MCF 10A (cell line): Measurements from ENCODE around the gene PRPF38B. TPM values are rescaled to one million over a fixed set of nuclear protein-coding genes. Genes with fewer than 3 reads are reported as not detected.

ENCODE experiments used
- BruUV-seq: library from RNA; stranded (reverse); fragments of 400-500 nt; replicated peaks from 2 replicates; lab custom pipeline; 2021; lab: Mats Ljungman, UMichigan
- CTCF ChIA-PET: fragments of 300-600 bp; sonication (Branson Sonifier 250); formaldehyde crosslinking; extraction: SDS; loops from one replicate; lab custom pipeline; 2021; ENCODE audit warnings: antibody characterized with exemption, inconsistent platforms; lab: Yijun Ruan, JAX
- POLR2A ChIA-PET: fragments of 300-600, 350-650 bp; sonication (Branson Sonifier 250); formaldehyde crosslinking; extraction: SDS; loops from one replicate; lab custom pipeline; 2020; ENCODE audit warnings: antibody characterized with exemption, inconsistent platforms; lab: Yijun Ruan, JAX
- DNase-seq: peaks from one replicate; pipeline ENCODE4 v3.0.0-alpha.2; 2018; ENCODE audit not compliant: unreplicated experiment
- H3K27ac Mint-ChIP-seq: one replicate; pipeline ENCODE4 v1.8.0; 2022; ENCODE audit warnings: mild to moderate bottlenecking, low read depth, mixed read lengths; ENCODE audit not compliant: unreplicated experiment
- H3K27me3 Mint-ChIP-seq: one replicate; pipeline ENCODE4 v1.8.0; 2022; ENCODE audit warnings: mixed read lengths; ENCODE audit not compliant: insufficient read depth, unreplicated experiment
- H3K36me3 Mint-ChIP-seq: one replicate; pipeline ENCODE4 v1.8.0; 2022; ENCODE audit warnings: mild to moderate bottlenecking, moderate library complexity, mixed read lengths; ENCODE audit not compliant: insufficient read depth, unreplicated experiment
- H3K4me1 Mint-ChIP-seq: one replicate; pipeline ENCODE4 v1.8.0; 2022; ENCODE audit warnings: mixed read lengths; ENCODE audit not compliant: insufficient read depth, unreplicated experiment
- H3K4me3 Mint-ChIP-seq: one replicate; pipeline ENCODE4 v1.8.0; 2022; ENCODE audit warnings: mild to moderate bottlenecking, moderate library complexity, mixed read lengths; ENCODE audit not compliant: unreplicated experiment
- H3K9me3 Mint-ChIP-seq: one replicate; pipeline ENCODE4 v1.8.0; 2022; ENCODE audit warnings: mixed read lengths; ENCODE audit not compliant: unreplicated experiment
- intact Hi-C: fragments of 100-400 bp; cut with micrococcal nuclease; formaldehyde crosslinking; loops from 2 replicates; pipeline ENCODE4 v1.14.1; 2022
- total RNA-seq: library from RNA; stranded (reverse); gene quantifications from 2 replicates; pipeline ENCODE4 v1.2.3, GENCODE V29; 2022
- TF ChIP-seq, protein P1 (sequence below): fragments of 200-600 bp; IDR thresholded peaks from one replicate; pipeline ENCODE4 v1.8.0; 2022; ENCODE audit warnings: antibody characterized with exemption, mild to moderate bottlenecking; ENCODE audit not compliant: unreplicated experiment

PRPF38B gene
- total RNA-seq, 1 experiment from 2014 or later: 65.3 TPM

DNA sequence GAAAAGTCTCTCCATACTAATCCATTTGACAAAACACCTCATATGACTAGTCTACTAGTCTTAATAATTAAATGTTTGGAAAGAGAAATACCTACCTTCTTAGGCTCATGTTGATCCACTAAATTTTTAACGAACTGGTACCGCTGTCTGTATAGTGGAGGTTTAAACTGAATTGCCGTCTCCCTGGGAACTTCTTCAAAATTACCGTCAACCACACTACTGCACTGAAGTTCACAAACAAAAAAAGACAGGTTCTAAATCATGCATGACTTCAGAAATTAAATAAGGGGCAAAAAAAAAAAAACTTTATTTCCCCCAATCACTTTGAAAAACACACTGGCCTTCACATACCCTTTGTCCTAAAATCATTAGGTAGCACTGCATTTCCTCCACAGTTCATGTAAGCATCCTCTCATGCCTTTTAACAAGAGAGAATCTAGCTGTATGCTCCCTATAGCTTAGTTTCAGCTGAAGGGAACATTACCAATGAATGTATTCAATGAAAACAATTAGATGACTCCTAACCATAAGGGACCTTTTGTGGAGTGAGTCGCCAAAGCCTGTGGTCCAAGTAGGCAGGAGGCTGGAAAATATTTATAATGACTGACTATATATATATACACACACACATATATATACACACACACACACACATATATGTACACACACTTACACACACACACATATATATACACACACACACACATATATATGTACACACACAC is 34.6 kb upstream of the PRPF38B start:
- intact Hi-C loops: no loop called here
- Mint-ChIP-seq H3K27ac (no peak overlapping the region), H3K36me3 (no peaks in the 10 kb centered on the region), H3K4me3 (no peak overlapping the region), H3K27me3 (peaks cover 14% of the 10 kb centered on the region), H3K9me3 (no peaks in the 10 kb centered on the region), H3K4me1 (no peaks in the 10 kb centered on the region)
- POLR2A ChIA-PET: no interaction called here
- TF ChIP-seq, protein P1, sequence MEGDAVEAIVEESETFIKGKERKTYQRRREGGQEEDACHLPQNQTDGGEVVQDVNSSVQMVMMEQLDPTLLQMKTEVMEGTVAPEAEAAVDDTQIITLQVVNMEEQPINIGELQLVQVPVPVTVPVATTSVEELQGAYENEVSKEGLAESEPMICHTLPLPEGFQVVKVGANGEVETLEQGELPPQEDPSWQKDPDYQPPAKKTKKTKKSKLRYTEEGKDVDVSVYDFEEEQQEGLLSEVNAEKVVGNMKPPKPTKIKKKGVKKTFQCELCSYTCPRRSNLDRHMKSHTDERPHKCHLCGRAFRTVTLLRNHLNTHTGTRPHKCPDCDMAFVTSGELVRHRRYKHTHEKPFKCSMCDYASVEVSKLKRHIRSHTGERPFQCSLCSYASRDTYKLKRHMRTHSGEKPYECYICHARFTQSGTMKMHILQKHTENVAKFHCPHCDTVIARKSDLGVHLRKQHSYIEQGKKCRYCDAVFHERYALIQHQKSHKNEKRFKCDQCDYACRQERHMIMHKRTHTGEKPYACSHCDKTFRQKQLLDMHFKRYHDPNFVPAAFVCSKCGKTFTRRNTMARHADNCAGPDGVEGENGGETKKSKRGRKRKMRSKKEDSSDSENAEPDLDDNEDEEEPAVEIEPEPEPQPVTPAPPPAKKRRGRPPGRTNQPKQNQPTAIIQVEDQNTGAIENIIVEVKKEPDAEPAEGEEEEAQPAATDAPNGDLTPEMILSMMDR: no peak
- CTCF ChIA-PET: interaction anchor here (1.3 kb wide), 1 partner anchor 98 kb away, joined by 3 read pairs; no protein-coding TSS in a partner anchor
- no peak for DNase-seq
- BruUV-seq: no TSS peak

DNA sequence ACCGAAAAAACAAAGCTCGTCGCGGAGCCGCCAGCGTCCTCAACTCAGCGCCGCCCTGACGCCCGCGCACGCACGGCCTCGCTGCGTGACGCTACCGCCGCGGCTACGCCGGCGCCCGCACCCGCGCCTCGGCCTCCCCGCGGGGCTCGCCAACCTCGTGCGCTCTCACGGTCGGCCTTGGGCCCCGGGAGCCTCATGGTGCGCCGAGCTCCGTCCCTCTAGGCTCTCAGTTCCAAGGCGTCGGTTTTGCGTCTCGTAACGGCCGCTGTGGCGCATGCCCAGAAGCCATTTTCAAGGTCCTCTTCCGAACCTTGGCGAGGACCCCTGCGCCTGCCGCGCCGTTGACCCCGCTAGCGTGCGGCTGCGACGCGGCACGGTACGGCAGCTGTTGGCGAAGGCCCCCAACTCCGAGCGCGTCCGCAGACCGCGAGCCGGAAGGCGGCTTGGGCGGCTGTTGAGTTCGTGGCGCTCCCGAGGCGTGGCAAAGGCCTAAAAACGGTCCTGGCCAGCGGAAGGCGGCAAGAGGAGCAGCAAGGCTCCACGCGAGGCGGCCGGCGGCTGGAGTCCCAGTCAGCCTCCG is 31.0 kb upstream of the PRPF38B start, which contains the start of gene HENMT1:
Gene HENMT1 (minus strand): TSS at position 64 of the 580 bp plus-strand sequence. CDS start 1,209 bp downstream, outside the sequence.
- POLR2A ChIA-PET: no interaction called here
- intact Hi-C loops: no loop called here
- H3K9me3 Mint-ChIP-seq: no peaks in the 10 kb centered on the region

DNA sequence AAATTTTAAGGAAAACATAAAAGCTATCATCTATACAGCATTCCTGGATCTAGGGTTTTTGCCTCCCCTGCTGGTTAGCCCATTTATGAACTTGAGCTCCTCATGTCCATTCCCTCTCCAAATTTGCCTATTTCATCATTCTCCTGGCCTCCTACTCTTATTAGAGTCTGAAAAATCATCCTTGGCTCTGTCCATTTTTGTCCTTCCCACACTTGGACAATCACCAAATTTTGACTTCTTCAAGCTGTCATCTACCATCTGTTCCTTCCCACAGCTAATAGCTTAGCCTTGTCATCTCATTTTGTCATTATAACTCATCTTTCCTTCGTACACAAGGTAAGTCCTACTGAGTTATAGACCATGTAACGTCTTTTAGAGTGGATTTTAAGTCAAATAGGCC is 29.0 kb upstream of the PRPF38B start:
- no TSS peak for BruUV-seq
- TF ChIP-seq, protein P1: no peak
- no peak for DNase-seq
- Mint-ChIP-seq H3K4me1 (no peaks in the 10 kb centered on the region), H3K36me3 (no peaks in the 10 kb centered on the region), H3K4me3 (no peak overlapping the region), H3K9me3 (no peaks in the 10 kb centered on the region), H3K27me3 (no peaks in the 10 kb centered on the region), H3K27ac (no peak overlapping the region)
- ChIA-PET POLR2A (interaction anchor here (0.6 kb wide), 1 partner anchor 108 kb away, joined by 3 read pairs; no protein-coding TSS in a partner anchor), CTCF (interaction anchor here (2.5 kb wide), 1 partner anchor 19 kb away, joined by 10 read pairs; no protein-coding TSS in a partner anchor)
- intact Hi-C loops: no loop called here

More for the DNA sequence above, 31.0 kb upstream of the PRPF38B start, which contains the start of gene HENMT1:
- CTCF ChIA-PET: interaction anchor here (2.5 kb wide), 1 partner anchor 17 kb away, joined by 10 read pairs; no protein-coding TSS in a partner anchor
- Mint-ChIP-seq H3K27ac (no peak within 1 kb of the TSS), H3K27me3 (peaks cover 14% of the 10 kb centered on the region), H3K4me1 (no peaks in the 10 kb centered on the region), H3K36me3 (no peaks in the 10 kb centered on the region), H3K4me3 (no peak within 1 kb of the TSS)
- DNase-seq: no peak
- TF ChIP-seq, protein P1: no peak
- no TSS peak for BruUV-seq

DNA sequence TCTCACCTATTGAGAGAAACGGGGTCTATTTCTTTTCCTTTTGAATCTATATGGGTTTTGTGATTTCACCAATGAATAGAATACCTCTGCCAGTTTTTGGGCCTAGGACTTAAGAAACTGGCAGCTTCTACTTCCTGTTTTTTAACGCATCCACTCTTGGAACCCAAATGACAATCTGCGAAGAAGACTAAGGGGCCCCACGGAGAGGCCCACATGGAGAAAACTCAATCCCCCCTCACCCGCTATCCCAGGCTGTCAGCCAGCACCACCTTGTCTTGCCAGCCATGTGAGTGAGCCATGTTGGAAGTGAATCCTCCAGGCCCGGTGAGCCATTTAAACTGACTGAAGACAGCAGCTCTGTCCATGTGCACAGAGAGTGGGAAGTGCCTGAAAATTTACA is 27.6 kb upstream of the PRPF38B start:
- BruUV-seq: no TSS peak

More for the DNA sequence above, 27.6 kb upstream of the PRPF38B start:
- intact Hi-C loops: no loop called here
- CTCF ChIA-PET: interaction anchor here (1.0 to 1.7 kb wide), 2 partner anchors 13 to 20 kb away, joined by 3 to 4 read pairs; no protein-coding TSS in a partner anchor
- Mint-ChIP-seq H3K36me3 (no peaks in the 10 kb centered on the region), H3K27ac (no peak overlapping the region), H3K4me1 (no peaks in the 10 kb centered on the region), H3K27me3 (no peaks in the 10 kb centered on the region), H3K4me3 (no peak overlapping the region), H3K9me3 (no peaks in the 10 kb centered on the region)
- POLR2A ChIA-PET: interaction anchor here (0.6 kb wide), 1 partner anchor 335 kb away, joined by 3 read pairs; no protein-coding TSS in a partner anchor
- TF ChIP-seq, protein P1: no peak
- no peak for DNase-seq
